Kidney epithelial cell (primary cell): ENCODE measurements around the gene ASB4. TPM values are rescaled to one million over a fixed set of nuclear protein-coding genes. Genes with fewer than 3 reads are reported as not detected.

ENCODE experiments used
- DNase-seq: peaks from one replicate; pipeline ENCODE4 v3.0.0-alpha.2; 2010; ENCODE audit warnings: low read depth
- H3K27me3 ChIP-seq: 2 replicates; pipeline ENCODE4 v1.6.0; 2011; ENCODE audit warnings: low read length; ENCODE audit not compliant: control insufficient read depth, insufficient read depth
- H3K36me3 ChIP-seq: 2 replicates; pipeline ENCODE4 v1.5.1; 2011; ENCODE audit warnings: low read length; ENCODE audit not compliant: control insufficient read depth, insufficient read depth
- H3K4me3 ChIP-seq: 2 replicates; pipeline ENCODE4 v1.5.1; 2011; ENCODE audit warnings: low read depth, mild to moderate bottlenecking, control low read depth, low read length
- CTCF ChIP-seq: IDR thresholded peaks from 2 replicates; pipeline ENCODE4 v1.5.1; 2011; ENCODE audit warnings: mild to moderate bottlenecking, moderate library complexity, low read length, control low read depth, inconsistent platforms; ENCODE audit not compliant: insufficient read depth, poor library complexity, severe bottlenecking
- total RNA-seq: library from RNA; depleted of rRNA; stranded (reverse); fragments of >200 nt; gene quantifications from 2 replicates; pipeline ENCODE4 v1.2.3, GENCODE V29; 2015

The ASB4 gene
- total RNA-seq, 1 donor from 2014 or later: not detected

DNA sequence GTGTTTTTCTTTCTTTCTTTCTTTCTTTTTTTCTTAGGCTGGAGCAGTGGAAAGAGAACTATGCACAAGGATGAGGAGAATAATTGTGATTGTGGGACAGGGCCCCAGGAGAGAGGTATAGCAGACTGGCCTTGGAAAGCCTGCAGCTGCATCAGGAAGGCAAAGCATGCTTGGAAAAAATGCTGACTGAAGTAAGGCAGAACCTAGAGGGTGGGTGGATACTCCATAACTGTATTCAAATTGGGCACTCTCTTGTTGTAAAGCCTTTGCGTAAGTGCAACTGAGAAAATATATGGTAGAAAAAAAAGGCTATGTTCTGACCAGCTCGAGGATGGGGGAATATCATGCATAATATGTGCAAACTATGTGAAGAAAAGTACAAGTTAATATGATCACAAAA is 71.0 kb downstream of the ASB4 start:
- no peak for DNase-seq
- H3K27me3 ChIP-seq: no peaks in the 10 kb centered on the region
- TF ChIP-seq CTCF: no peak
- no peaks in the 10 kb centered on the region for H3K36me3 ChIP-seq
- H3K4me3 ChIP-seq: no peak overlapping the region

DNA sequence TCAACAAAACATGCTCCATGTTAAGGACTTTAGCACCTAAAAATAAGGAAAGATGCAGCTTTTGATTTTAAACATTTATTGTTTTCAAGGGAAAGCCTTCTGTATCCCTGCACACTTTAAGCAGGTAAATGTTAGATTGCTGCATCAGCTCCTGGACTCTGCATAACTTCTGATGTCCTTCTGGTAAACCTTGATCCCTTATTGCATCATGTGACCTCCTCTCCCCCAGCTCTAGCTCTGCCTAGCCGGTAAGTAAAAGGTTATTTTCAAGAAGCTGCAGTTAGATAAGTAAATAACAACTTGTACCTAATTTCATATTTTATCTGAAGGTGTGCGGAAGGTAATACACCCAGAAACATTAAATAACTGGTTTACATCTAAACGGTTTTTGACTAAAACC is 73.1 kb downstream of the ASB4 start:
- TF ChIP-seq CTCF: no peak
- DNase-seq: no peak
- H3K4me3 ChIP-seq: no peak overlapping the region

GRCh38 chr7:95560674-95561073 is 74.9 kb downstream of the ASB4 start:
- no peak for TF ChIP-seq CTCF
- DNase-seq: no peak
- no peaks in the 10 kb centered on the region for H3K27me3 ChIP-seq
- no peak overlapping the region for H3K4me3 ChIP-seq
- no peaks in the 10 kb centered on the region for H3K36me3 ChIP-seq

More for the DNA sequence above, 73.1 kb downstream of the ASB4 start:
- no peaks in the 10 kb centered on the region for H3K36me3 ChIP-seq
- no peaks in the 10 kb centered on the region for H3K27me3 ChIP-seq

- DNase-seq: no peak
- Histone ChIP-seq H3K36me3 (no peaks in the 10 kb centered on the region), H3K4me3 (no peak overlapping the region), H3K27me3 (no peaks in the 10 kb centered on the region)
- TF ChIP-seq CTCF: no peak
Observed at GRCh38 chr7:95569720-95570119, 84.0 kb downstream of the ASB4 start.

GRCh38 chr7:95577137-95577536 is 91.4 kb downstream of the ASB4 start:
- no peak for TF ChIP-seq CTCF
- no peak for DNase-seq
- H3K27me3 ChIP-seq: no peaks in the 10 kb centered on the region
- H3K4me3 ChIP-seq: no peak overlapping the region
- H3K36me3 ChIP-seq: no peaks in the 10 kb centered on the region

DNA sequence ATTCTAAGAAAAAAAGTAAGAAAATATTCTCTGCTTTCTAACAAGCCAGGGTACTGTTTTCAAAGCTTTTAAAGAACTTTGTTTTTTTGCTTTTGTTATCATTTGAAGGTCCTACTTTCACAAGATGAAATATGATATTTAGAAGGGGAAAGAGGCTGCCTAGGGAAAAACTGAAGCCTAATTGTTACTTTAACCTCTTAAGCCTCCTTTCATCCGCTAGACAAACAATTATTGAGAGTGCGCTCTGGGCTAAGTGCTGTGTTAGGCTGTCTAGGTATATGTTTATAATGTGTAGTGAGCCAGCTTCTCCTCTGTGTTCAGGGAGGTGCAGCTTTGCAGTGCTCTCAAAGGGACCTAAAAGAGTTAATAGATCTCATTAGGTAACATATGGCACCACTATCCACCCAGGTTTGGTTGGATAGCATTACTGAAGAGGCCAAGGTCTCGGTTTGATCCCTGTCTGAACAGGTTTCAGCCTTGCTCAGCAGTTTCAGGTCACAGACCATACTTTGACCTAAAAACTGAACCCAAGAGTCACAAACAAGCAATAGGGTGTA is 92.6 kb downstream of the ASB4 start:
- TF ChIP-seq CTCF: no peak
- Histone ChIP-seq H3K27me3 (no peaks in the 10 kb centered on the region), H3K4me3 (no peak overlapping the region), H3K36me3 (no peaks in the 10 kb centered on the region)
- DNase-seq: no peak
